NOMO-1 treated with DMSO at 0.1 percent for 48 hours (cell line): Measurements from ENCODE around the gene KCTD7.
"Not testable (repeated sequence)": the region's sequence is repeated elsewhere in the genome, so short reads cannot be mapped to it uniquely, and the experiment has no call there.

Experiments
- DNase-seq: peaks from one replicate; lab custom pipeline; 2025; ENCODE audit not compliant: unreplicated experiment; lab: John Stamatoyannopoulos, UW

Gene KCTD7

DNA sequence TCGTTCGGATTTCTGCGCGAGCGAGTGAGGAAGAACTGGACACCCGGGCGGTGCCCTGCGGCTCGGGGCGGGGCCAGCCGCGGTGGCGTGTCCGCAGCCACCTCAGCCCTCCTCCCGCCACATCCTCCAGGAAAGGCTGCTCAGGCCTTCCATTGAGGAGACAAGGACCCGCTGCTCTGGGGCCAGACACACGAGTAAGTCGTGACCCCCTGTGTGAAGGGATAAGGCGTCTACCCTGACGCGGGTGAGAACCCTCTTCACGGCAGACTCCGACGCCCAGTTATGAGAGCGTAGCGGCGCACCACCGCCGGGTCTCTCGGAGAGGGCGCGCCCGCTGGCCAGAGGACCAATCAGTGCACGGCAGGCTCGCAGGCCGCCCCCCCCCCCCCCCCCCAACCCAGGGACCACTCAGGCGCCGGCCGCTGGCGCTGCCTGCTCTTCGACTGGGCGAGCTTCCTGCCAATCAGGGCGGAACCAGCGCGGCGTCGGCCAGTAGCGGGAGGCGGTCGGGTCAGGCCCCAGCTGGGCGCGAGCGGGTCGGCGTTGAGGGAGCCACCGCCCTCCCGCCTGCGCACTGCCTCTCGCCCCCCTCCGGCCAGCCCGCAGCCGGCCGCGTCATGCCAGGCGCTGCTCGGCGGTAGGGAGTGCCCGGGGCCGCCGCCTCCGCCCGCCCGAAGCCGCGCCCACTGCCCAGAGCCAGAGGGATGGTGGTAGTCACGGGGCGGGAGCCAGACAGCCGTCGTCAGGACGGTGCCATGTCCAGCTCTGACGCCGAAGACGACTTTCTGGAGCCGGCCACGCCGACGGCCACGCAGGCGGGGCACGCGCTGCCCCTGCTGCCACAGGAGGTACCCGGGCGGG, at the start of gene KCTD7:
Gene KCTD7 (plus strand): TSS at position 521 of the 861 bp plus-strand sequence. CDS start 184 bp downstream, at position 705.
- DNase-seq: peak; percentile 98

DNA sequence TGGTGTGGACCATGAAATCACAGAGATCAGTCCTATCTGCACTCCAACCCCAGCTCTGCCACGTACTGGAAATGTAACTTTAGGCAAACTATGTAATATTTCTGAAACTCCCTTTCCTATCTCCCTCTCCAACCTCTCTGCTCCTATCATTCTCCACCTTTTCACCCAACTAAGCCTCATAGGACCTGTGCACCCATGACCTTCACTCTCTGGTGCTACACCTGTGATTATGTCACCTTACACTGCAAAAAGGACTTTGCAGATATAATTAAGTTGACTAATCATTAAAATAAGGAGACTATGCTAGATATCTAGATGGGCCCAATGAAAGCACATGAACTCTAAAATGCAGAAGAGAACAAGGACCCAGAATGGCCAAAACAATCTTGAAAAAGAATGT, 48.3 kb upstream of the KCTD7 start:
- not testable (repeated sequence) for DNase-seq

DNA sequence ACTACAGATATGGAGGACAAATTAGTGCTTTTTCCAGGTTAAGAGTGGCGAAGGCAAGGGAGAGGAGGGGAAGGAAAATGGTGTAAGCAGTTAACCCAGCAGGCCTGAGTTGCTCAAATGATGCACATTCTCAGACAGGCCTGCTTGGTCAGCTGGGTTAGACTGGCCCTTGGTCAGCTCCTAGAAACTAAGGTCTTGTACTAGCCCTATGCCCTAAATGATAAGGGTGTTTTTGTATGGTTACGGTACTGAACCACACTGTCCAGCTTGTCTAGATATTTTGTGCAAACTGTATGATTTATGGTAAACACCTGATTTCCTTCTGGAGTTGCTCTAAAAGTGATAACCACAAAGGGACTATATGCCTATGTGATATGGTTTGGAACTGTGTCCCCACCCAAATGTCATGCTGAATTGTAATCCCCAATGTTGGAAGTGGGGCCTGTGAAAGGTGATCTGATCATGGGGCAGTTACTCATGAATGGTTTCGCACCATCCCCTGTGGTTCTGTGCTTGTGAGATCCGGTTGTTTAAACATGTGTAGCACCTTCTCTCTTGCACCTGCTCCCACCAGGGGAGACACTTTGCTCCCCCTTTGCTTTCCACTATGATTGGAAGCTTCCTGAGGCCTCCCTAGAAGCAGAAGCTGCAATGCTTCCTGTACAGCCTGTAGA, 45.7 kb upstream of the KCTD7 start:
- DNase-seq: not testable (repeated sequence)

DNA sequence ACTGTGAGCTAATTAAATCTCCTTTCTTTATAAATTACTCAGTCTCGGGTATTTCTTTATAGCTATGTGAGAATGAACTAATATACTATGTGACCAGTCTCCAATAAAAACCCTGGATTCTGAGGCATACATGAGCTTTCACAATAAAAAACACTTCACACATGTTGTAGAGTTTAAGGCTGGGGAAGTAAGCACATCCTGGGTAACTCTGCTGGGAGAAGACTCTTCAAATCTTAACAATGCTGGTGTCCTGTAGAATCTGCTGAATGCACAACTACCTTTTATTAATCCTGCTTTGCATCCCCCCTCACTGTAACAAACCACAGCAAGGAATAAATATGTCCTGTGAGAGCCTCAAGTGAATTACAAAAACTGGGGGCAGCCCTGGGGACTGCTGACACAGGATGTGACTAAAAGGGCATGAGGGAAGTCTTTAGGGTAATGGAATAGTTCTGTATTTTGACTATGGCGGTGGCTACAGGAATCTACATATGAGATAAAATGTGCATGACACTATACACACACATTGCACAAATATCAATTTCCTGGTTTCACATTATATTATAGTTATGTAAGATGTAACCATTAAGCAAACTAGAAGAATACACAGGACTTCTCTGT, 45.1 kb upstream of the KCTD7 start:
- no peak for DNase-seq

DNA sequence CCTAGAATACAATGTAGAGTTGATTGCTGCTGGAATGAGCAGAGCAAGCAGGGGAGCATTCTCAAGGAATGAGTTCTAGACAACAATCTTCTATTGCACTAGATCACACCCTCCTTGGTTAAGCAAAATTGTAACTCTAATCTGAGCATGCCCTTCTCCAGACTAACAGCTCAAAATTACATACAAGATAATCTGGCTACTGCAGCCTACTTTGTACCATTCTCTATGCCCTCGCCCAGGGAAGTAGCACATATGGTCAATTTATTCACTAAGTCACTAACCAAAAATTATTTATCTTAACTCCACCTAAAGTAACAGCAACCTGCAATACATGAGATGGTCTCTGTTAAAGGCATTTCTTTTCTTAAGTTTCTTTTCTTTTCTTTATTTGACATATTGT, 42.5 kb upstream of the KCTD7 start:
- no peak for DNase-seq

DNA sequence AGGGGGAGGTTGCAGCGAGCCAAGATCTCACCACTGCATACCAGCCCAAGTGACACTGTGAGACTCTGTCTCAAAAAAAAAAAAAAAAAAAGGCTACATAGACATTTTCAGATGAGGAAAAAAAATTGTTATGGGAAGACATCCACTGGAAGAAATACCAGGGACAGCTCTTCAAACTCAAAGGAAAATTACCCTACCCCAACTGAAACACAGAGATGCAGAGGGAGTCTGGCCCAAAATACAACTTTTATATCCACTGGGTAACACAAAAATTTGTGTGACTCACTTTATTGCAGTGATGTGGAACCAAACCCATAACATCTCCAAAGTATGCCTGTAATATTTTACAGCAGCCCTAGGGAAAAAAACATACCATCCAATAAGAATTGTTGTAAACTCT, 40.5 kb upstream of the KCTD7 start:
- not testable (repeated sequence) for DNase-seq

DNA sequence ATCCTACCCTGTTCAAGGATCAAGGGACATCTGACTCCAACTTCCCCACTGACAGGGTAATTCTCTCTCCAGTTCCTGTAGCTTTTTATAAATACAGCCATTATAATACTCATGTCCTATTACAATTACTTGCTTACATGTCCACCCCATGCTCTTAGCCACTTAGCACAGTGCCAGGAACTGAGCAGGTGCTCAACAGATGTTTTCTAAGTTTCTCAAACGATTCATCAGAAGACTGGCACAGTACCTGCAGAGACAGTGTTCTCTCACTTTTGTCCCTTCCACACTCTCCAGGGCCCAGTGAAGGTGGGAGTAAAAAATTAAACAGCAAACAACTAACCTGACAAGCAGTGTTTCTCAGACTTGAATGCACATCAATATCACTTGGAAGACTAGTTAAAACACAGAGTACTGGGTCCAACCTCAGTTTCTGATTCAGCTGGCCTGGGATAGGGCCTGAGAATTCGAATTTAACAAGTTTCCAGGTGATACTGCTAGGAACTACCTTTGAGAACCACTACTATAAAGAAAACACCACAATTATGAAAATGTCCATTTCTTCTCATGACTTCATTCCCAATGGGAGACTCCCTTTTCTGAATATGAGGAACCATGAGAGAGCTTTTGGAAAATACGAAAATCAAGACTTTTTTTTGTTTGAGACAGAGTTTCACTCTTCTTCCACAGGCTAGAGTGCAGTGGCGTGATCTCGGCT, 39.7 kb upstream of the KCTD7 start:
- not testable (repeated sequence) for DNase-seq

DNA sequence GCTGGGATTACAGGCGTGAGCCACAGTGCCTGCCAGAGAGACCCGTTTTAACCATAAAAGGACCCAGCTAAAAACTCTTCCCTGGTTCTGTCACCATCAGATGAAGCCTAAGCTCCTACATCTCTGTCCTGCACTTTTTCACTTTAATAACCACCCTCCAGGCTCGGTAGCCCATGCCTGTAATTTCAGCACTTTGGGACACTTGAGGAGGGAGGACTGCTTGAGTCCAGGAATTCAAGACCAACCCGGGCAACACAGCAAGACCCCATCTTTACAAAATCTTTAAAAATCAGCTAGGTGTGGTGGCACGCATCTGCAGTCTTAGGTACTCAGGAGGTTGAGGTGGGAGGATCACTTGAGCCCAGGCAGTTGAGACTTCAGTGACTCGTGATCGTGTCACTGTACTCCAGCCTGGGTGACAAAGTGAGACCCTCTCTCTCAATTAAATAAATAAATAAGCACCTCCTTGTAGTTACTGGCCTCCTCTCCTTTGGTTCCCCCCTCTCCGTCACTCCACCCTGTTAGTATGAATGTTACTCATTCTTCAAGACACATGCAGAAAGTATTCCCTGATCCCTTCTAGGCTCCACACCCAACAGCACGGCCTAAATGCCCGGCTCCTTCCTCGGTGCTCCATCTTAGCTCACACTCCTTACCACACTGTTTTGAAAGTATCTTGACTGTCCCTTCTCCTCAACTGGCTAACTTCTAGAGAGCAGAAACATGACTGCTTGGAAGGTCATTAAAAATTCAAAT, 38.2 kb upstream of the KCTD7 start:
- not testable (repeated sequence) for DNase-seq

DNA sequence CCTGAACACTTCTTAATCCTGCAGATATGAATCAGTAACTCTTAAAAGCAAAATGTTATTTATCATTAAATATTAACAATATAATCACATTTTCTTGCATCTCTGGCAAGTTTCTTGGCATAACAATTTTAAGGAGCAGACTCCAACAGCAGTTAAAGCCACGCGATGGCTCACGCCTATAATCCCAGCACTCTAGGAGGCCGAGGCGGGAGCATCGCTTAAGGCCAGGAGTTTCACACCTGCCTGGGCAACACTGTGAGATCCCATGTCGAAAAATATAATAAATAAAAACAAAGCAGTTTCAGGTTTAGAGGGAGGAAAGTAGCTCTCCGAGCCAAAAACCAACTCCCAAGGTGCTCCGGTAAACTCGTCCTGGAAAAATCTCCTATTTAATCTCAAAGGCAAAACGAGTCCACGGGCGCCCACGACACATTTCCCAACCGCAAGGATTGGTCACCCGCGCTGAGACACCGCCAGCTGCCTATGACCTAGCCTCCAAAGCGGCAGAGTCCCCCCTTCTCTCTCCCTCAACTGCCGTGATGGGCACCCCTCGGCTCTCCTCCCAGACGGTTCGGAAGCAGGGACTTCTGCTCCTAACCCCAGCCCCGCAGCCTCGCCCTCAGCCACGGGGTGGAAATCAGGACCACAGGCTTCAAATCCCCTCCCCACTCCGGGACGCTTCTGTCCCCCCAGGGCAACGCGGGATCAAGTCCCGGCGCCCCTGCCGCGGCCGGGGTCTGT, 37.5 kb upstream of the KCTD7 start:
- not testable (repeated sequence) for DNase-seq

DNA sequence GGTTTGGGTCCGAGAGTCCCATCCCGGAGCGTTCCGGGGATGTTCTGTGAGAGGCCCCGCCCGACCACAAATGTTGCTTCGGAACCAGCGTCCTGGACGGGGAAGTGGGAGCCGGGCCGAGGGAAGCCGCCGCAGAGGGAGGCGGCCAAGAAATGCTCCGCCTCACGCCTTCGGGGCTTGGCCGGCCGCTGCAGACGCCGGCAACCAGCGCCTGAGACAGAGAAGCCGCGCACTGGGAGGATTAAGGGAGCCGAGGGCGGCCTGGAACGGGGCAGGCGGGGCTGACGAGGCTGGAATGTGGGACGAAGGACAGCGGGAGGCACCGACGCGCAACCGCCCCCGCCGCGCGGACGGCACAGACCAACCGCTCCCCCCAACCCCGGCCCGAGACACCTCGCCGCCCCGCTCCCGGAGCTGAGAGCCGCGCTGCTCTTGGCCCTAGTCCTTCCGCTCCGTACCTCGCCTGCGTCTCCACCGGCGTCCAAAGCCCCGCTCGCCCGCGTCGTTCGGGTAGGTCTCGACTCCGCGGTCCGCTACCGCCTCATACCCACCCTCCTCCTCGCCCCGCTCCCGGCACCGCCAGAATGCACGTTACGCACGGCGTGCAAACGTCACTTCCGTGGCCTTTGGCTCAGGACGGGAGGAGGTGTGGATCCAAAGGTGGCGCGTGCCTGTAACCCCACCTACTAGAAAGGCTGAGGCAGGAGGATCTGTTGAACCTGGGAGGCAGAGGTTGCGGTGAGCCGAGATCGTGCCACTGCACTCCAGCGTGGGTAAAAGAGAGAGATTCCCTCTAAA, 36.7 kb upstream of the KCTD7 start:
- DNase-seq: peak; percentile 84

DNA sequence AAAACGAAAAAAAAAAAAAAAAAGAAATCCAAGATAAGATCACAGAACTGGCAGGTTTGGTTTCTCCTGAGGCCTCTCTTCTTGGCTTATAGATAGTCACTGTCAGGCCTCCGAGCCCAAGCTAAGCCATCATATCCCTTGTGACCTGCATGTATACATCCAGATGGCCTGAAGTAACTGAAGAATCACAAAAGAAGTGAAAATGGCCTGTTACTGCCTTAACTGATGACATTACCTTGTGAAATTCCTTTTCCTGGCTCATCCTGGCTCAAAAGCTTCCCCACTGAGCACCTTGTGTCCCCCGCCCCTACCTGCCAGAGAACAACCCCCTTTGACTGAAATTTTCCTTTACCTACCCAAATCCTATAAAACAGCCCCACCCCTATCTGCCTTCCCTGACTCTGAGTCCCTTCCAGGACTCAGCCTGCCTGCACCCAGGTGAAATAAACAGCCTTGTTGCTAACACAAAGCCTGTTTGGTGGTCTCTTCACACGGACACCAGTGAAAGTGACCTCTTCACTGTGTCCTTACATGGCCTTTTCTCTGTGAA, 36.0 kb upstream of the KCTD7 start:
- not testable (repeated sequence) for DNase-seq

DNA sequence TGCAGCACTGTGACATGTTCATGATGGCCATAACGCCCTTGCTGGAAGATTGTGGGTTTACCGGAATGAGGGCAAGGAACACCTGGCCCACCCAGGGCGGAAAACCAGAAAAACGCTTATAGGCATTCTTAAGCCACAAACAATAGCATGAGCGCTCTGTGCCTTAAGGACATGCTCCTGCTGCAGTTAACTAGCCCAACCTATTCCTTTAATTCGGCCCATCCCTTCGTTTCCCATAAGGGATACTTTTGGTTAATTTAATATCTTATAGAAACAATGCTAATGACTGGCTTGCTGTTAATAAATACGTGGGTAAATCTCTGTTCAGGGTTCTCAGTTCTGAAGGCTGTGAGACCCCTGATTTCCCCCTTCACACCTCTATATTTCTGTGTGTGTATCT, 34.6 kb upstream of the KCTD7 start:
- DNase-seq: not testable (repeated sequence)

DNA sequence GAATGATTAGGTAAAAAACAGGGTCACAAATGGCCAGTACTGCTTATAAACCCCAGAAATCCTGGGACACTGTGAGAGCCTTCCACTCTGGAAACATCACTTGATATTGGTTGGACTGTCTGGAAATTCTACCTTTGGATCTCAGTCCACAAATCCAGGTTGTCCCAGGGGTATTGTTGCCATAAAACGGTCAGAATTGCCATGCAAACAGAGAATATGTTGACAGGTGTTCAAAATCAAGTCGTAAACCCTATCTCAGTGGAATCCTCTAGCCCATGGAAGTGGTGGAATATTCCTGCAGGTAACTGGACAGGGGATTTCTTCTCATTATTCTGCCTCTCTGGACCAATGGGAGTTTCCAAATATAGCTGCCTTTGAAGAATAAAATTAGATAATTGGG, 31.2 kb upstream of the KCTD7 start:
- no peak for DNase-seq

DNA sequence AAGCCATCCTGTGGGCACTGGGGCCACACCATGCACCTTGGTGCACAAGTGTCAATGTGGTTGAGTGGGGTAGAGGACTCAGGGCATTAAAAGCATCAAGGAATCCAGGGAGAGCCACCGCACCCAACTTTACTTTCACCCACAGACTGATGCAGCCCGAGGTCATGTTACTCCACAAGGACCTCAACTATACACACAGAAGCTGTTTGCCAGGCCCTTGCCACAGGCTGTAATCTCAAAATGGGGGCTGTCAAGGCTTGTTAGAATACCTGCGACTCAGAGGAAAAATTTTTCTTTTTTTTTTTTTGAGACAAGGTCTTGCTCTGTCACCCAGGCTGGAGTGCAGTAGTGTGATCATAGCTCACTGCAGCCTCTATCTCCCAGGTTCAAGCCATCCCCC, 26.5 kb upstream of the KCTD7 start:
- DNase-seq: no peak

DNA sequence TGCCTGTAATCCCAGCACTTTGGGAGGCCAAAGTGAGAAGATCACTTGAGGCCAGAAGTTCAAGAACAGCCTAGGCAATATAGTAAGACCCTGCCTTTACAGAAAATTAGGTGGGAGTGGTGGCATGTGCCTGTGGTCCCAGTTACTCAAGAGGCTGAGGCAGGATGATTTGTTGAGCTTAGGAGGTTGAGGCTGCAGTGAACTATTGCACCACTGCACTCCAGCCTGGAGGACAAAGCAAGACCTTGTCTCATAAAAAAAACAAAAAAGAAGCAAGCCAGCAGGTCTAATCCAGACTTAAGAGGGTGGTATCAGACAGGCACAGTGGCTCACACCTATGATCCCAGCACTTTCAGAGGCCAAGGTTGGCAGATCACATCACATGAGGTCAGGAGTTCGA, 24.5 kb upstream of the KCTD7 start:
- no peak for DNase-seq

DNA sequence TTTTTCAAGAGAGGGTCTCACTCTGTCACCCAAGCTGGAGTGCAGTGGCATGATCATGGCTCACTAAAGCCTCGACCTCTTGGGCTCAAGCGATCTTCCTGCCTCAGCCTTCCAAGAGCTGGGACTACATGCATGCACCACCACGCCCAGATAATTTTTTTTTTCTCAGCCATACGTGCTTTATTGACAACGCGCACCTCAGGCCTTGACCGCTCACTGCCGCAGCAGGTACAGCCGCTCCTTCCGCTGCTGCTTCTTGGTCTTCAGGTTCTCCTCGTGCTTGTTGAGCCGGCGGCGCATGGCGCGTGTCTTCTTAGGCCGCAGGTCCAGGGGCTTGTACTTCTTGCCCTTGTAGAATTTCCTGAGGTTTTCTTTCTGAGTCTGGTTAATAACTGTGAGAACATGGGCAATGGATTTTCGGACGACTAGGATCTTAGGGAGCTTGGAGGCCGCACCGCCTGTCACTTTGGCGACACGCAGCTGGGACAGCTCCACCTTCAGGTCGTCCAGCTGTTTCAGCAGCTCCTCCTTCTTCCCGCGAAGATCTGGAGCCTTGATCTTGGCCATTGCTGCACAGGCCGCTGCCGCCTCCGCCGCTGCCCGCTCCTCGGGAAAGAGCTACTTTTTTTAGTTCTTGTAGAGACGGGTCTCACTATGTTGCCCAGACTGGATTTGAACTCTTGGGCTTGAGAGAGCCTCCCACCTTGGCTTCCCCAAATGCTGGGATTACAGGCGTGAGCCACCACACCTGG, 22.0 kb upstream of the KCTD7 start:
- DNase-seq: not testable (repeated sequence)

DNA sequence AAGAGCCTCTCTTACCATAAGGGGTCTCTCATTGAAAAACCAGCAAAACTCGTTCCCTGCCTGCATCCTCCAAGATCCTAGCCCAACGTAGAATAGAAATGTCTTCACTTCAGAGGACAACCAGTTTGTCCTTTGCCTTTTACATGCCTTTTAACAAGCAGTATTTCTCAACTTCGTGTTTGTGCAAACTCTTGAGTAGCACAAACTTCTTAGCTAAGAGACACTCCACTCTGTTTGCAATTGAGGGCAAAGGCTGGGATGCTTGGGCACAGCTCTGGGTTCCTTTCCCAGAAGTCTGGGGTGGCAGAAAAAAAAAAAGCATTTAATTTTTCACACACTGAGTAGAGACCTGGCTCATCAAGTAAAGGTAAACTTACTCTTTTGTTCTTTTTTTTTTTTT, 19.5 kb upstream of the KCTD7 start:
- DNase-seq: no peak

DNA sequence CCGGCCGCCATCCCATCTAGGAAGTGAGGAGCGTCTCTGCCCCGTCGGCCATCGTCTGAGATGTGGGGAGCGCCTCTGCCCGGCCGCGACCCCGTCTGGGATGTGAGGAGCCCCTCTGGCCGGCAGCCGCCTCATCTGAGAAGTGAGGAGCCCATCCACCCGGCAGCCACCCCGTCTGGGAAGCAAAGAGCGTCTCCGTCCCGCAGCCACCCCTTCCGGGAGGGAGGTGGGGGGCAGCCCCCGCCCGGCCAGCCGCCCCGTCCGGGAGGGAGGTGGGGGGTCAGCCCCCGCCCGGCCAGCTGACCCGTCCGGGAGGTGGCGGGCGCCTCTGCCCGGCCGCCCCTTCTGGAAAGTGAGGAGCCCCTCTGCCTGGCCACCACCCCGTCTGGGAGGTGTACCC, 14.1 kb upstream of the KCTD7 start:
- DNase-seq: not testable (repeated sequence)
